WTC11 (cell line): ENCODE data around the gene PTPRN2. TPM values are rescaled to one million over a fixed set of nuclear protein-coding genes. Genes with fewer than 3 reads are reported as not detected.

Source experiments
- ATAC-seq: fragments of 200-7000 bp; cut with Tn5 transposase; 2 replicates; pipeline ENCODE4 v1.10.0; 2021; ENCODE audit warnings: mild to moderate bottlenecking, moderate library complexity
- CTCF ChIA-PET: fragments of 300-600 bp; sonication (Branson Sonifier 250); formaldehyde crosslinking; loops from one replicate; lab custom pipeline; 2021; ENCODE audit warnings: antibody characterized with exemption; lab: Charles Lee
- POLR2A ChIA-PET: fragments of 350-600 bp; sonication (Branson Sonifier 250); formaldehyde crosslinking; loops from one replicate; lab custom pipeline; 2021; ENCODE audit warnings: antibody characterized with exemption; lab: Charles Lee
- DNase-seq: peaks from one replicate; pipeline ENCODE4 v3.0.0; 2021; ENCODE audit warnings: low spot score
- H3K27ac Mint-ChIP-seq: 2 replicates; pipeline ENCODE4 v1.8.0; 2021; ENCODE audit warnings: mixed read lengths
- H3K27me3 Mint-ChIP-seq: 2 replicates; pipeline ENCODE4 v1.8.0; 2021; ENCODE audit warnings: low read depth, mild to moderate bottlenecking, moderate library complexity, mixed read lengths
- H3K36me3 Mint-ChIP-seq: 2 replicates; pipeline ENCODE4 v1.8.0; 2021; ENCODE audit warnings: mixed read lengths
- H3K4me1 Mint-ChIP-seq: 2 replicates; pipeline ENCODE4 v1.8.0; 2022; ENCODE audit warnings: mixed read lengths
- H3K4me3 Mint-ChIP-seq: 2 replicates; pipeline ENCODE4 v1.8.0; 2021; ENCODE audit warnings: mild to moderate bottlenecking, moderate library complexity, mixed read lengths
- H3K9me3 Mint-ChIP-seq: 2 replicates; pipeline ENCODE4 v1.8.0; 2021; ENCODE audit warnings: mixed read lengths
- ARID4B ChIP-seq: sonication (generic); formaldehyde crosslinking; IDR thresholded peaks from 2 replicates; pipeline ENCODE4 v1.8.0; 2023; ENCODE audit warnings: missing genetic modification reagents, mild to moderate bottlenecking, borderline replicate concordance
- FOXK1 ChIP-seq: sonication (generic); formaldehyde crosslinking; IDR thresholded peaks from 2 replicates; pipeline ENCODE4 v1.8.0; 2022; ENCODE audit warnings: mild to moderate bottlenecking, moderate library complexity, missing genetic modification reagents
- GTF2I ChIP-seq: fragments of 250-450 bp; sonication (Bioruptor Pico); conservative IDR thresholded peaks from 2 replicates; pipeline ENCODE4 v1.4.0; 2021; ENCODE audit warnings: mild to moderate bottlenecking
- MYBL2 ChIP-seq: sonication (generic); formaldehyde crosslinking; IDR thresholded peaks from 2 replicates; pipeline ENCODE4 v1.8.1; 2023; ENCODE audit warnings: mild to moderate bottlenecking, moderate library complexity, missing genetic modification reagents
- NR2C2 ChIP-seq: sonication (generic); formaldehyde crosslinking; IDR thresholded peaks from 2 replicates; pipeline ENCODE4 v1.8.0; 2022; ENCODE audit warnings: mild to moderate bottlenecking, missing genetic modification reagents
- OVOL2 ChIP-seq: fragments of 250-450 bp; sonication (Bioruptor Pico); IDR thresholded peaks from 2 replicates; pipeline ENCODE4 v1.9.0; 2021; ENCODE audit warnings: mild to moderate bottlenecking, borderline replicate concordance
- SMAD3 ChIP-seq: sonication (generic); formaldehyde crosslinking; IDR thresholded peaks from 2 replicates; pipeline ENCODE4 v1.8.0; 2022; ENCODE audit warnings: missing genetic modification reagents, mild to moderate bottlenecking, borderline replicate concordance
- SMAD4 ChIP-seq: sonication (generic); formaldehyde crosslinking; IDR thresholded peaks from 2 replicates; pipeline ENCODE4 v1.8.0; 2022; ENCODE audit warnings: mild to moderate bottlenecking, missing genetic modification reagents
- SP1 ChIP-seq: sonication (generic); formaldehyde crosslinking; conservative IDR thresholded peaks from 2 replicates; pipeline ENCODE4 v1.8.1; 2022; ENCODE audit warnings: missing genetic modification reagents
- ZNF263 ChIP-seq: sonication (generic); formaldehyde crosslinking; IDR thresholded peaks from 2 replicates; pipeline ENCODE4 v1.8.1; 2022; ENCODE audit warnings: low read depth, mild to moderate bottlenecking, moderate library complexity, missing genetic modification reagents
- ZNF512 ChIP-seq: sonication (generic); formaldehyde crosslinking; IDR thresholded peaks from 2 replicates; pipeline ENCODE4 v1.8.1; 2022; ENCODE audit warnings: missing genetic modification reagents, borderline replicate concordance
- total RNA-seq: library from RNA; stranded (reverse); gene quantifications from 3 replicates; pipeline ENCODE4 v1.2.3, GENCODE V29; 2021
- TF ChIP-seq, protein P1 (sequence below): fragments of 250-450 bp; sonication (Bioruptor Pico); IDR thresholded peaks from 2 replicates; pipeline ENCODE4 v1.9.0; 2021; ENCODE audit warnings: moderate library complexity, mild to moderate bottlenecking, inconsistent platforms, borderline replicate concordance
- TF ChIP-seq, protein P2 (sequence below): sonication (generic); formaldehyde crosslinking; IDR thresholded peaks from 2 replicates; pipeline ENCODE4 v1.8.0; 2022; ENCODE audit warnings: mild to moderate bottlenecking, missing genetic modification reagents
- TF ChIP-seq, protein P3 (sequence below): sonication (generic); formaldehyde crosslinking; IDR thresholded peaks from 2 replicates; pipeline ENCODE4 v1.8.0; 2022; ENCODE audit warnings: mild to moderate bottlenecking, missing genetic modification reagents
- TF ChIP-seq, protein P4 (sequence below): fragments of 200-600 bp; IDR thresholded peaks from 2 replicates; pipeline ENCODE4 v1.8.0; 2022; ENCODE audit warnings: antibody characterized with exemption

PTPRN2 gene
- total RNA-seq, 1 experiment from 2014 or later: 4.7 TPM

DNA sequence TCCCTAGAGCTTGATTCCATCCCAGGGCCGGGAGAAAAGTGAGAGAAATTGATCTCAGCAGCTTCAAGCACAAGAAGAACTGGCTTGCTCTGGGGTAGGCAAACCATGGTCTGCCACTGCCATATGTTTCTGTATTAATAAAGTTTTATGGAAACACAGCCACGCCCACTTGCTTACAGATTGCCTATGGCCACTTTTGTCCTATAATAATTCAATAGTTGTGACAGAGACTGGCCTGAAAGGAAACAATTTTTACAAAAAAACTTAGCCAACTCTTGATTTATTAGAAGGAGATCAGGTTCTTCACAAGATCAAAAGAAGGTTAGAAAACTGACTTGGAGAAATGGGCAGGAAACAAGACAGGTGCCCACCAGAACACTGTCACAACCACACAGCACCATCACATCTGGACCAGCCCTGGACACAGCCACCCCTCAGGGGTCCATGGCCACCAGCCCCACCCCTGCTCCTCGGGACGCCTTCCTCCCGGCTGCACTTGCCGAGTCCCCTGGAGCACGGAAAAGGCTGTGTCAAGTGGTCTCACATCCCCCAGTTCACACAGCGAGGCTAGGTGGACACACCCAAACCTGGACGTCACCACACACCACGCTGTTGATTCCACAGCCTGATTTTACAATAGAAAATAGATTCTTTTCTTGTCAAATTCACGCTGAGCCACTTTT lies 85.4 kb downstream of the PTPRN2 start (continued):
- TF ChIP-seq ARID4B (CRISPR knock-in tag) (no peak), SP1 (CRISPR knock-in tag) (no peak), OVOL2 (no peak)
- TF ChIP-seq, protein P1, sequence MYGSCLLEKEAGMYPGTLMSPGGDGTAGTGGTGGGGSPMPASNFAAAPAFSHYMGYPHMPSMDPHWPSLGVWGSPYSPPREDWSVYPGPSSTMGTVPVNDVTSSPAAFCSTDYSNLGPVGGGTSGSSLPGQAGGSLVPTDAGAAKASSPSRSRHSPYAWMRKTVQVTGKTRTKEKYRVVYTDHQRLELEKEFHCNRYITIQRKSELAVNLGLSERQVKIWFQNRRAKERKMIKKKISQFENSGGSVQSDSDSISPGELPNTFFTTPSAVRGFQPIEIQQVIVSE: no peak

DNA sequence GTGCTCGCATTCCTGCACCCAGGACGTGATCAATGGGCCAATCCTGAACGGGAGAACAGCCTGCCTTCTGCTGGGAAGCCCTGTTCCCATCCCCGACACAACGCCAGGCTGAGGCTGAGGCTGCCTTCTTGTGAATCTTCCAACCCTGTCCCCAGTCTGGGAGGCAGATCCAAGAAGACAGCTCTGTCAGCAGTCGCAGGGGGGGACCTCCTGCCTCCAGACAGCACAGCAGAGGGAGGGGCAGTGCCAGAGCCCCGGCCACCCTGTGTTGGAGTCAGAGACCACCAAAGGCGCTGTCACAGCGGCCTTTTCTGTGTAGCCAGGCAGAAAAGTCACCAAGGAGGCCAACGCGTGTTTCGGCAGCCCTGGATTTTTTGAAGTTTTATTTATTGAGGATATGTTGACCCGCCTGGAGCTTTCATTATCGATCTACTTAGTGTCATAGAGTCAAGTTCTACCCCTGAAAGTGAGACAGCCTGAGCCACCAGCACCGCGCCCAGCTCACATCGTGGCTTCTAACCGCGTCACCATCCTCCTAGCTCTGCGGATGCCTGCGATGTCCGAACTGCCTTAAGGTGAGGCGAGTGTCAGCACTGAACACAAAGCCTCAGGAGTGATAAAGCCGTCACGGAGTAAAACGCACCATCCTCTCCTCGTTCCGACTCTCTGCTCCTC lies 86.1 kb downstream of the PTPRN2 start:
- Mint-ChIP-seq H3K9me3 (no peaks in the 10 kb centered on the region), H3K27me3 (no peaks in the 10 kb centered on the region), H3K36me3 (0 out of 2 replicates have a peak, but pooled peaks cover 3% of the 10 kb centered on the region), H3K27ac (no peak overlapping the region), H3K4me1 (peaks cover 36% of the 10 kb centered on the region), H3K4me3 (no peak overlapping the region)
- ATAC-seq (peak; percentile 10; the same call in 1 of the 2 replicates), DNase-seq (no peak)
- TF ChIP-seq, protein P2, sequence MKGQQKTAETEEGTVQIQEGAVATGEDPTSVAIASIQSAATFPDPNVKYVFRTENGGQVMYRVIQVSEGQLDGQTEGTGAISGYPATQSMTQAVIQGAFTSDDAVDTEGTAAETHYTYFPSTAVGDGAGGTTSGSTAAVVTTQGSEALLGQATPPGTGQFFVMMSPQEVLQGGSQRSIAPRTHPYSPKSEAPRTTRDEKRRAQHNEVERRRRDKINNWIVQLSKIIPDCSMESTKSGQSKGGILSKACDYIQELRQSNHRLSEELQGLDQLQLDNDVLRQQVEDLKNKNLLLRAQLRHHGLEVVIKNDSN: no peak
- TF ChIP-seq FOXK1 (no peak), ZNF263 (CRISPR knock-in tag) (no peak), GTF2I (no peak), MYBL2 (CRISPR knock-in tag) (no peak), NR2C2 (CRISPR knock-in tag) (no peak)
- ChIA-PET POLR2A (interaction anchor here (0.5 to 0.7 kb wide), 2 partner anchors 32 to 203 kb away, joined by 3 to 4 read pairs; partner anchors contain the start of gene NCAPG2), CTCF (interaction anchor here (1.2 kb wide), 1 partner anchor 146 kb away, joined by 3 read pairs; no protein-coding TSS in a partner anchor)

- H3K9me3 Mint-ChIP-seq: no peaks in the 10 kb centered on the region
- TF ChIP-seq ZNF512 (CRISPR knock-in tag): no peak
- no peak for TF ChIP-seq SMAD4 (CRISPR knock-in tag)
- TF ChIP-seq, protein P3, sequence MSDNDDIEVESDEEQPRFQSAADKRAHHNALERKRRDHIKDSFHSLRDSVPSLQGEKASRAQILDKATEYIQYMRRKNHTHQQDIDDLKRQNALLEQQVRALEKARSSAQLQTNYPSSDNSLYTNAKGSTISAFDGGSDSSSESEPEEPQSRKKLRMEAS (CRISPR knock-in tag): peak; percentile 71; the same call in 1 of the 2 replicates
- TF ChIP-seq, protein P4, sequence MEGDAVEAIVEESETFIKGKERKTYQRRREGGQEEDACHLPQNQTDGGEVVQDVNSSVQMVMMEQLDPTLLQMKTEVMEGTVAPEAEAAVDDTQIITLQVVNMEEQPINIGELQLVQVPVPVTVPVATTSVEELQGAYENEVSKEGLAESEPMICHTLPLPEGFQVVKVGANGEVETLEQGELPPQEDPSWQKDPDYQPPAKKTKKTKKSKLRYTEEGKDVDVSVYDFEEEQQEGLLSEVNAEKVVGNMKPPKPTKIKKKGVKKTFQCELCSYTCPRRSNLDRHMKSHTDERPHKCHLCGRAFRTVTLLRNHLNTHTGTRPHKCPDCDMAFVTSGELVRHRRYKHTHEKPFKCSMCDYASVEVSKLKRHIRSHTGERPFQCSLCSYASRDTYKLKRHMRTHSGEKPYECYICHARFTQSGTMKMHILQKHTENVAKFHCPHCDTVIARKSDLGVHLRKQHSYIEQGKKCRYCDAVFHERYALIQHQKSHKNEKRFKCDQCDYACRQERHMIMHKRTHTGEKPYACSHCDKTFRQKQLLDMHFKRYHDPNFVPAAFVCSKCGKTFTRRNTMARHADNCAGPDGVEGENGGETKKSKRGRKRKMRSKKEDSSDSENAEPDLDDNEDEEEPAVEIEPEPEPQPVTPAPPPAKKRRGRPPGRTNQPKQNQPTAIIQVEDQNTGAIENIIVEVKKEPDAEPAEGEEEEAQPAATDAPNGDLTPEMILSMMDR: no peak
- TF ChIP-seq GTF2I: no peak
- TF ChIP-seq SMAD3 (CRISPR knock-in tag): no peak
- TF ChIP-seq ARID4B (CRISPR knock-in tag): 0 out of 2 replicates have a peak, but pooled peaks have one; percentile 31
These were observed 87.0 kb downstream of the PTPRN2 start for GRCh38 chr7:158500651-158501052.

More at GRCh38 chr7:158500651-158501052, 87.0 kb downstream of the PTPRN2 start:
- Mint-ChIP-seq H3K27ac (peak overlapping the region; percentile 60; the same call in 1 of the 2 replicates), H3K4me1 (peaks cover 40% of the 10 kb centered on the region), H3K27me3 (no peaks in the 10 kb centered on the region), H3K36me3 (no peaks in the 10 kb centered on the region), H3K4me3 (no peak overlapping the region)
- DNase-seq (peak; percentile 44), ATAC-seq (peak; percentile 63)
- ChIA-PET CTCF (interaction anchor here (0.7 to 1.5 kb wide), 3 partner anchors 25 to 147 kb away, joined by 3 to 4 read pairs (median 3); no protein-coding TSS in a partner anchor), POLR2A (interaction anchor here (0.7 kb wide), 1 partner anchor 204 kb away, joined by 3 read pairs; the partner anchor contains the start of gene NCAPG2)
